ENCODE measurements around the gene CLCN6. TPM values are rescaled to one million over a fixed set of nuclear protein-coding genes. Genes with fewer than 3 reads are reported as not detected.

Gene CLCN6
- total and polyA plus RNA-seq, 2 donors (not counting 1 experiment from before 2014, with no cell fraction given): 15.3 to 19.3 TPM

DNA sequence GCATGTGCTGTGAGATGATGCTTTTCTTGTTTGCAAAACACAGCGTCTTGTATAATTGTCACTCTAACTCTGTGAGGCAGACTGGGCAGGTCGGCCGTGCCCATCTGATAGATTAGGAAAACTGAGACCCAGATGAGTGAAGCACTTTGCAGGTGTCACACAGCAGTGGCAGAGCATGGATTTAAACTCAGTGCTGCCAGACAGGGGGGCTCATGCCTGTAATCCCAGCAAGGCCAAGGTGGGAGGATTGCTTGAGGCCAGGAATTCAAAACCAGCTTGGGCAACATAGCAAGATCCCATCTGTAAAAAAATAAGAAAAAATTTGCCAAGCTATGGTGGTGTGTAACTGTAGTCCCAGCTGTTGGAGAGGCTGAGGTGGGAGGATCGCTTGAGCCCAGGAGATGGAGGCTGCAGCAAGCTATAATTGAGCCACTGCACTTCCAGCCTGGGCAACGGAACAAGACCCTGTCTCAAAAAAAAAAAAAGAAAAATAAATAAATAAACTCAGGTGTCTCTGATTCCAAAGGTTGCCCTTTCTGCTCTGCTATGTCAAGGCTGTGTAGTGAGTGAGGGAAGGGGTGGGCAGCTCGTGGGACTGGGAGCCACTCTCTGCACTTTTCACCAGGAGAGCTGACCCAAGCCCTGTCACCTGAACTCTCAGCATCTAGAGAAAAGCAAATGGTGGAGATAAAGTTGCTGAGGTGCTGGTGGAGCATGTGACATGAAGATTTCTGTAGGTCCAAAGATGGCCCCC is 85.6 kb downstream of the CLCN6 start:
- H3K4me3 ChIP-seq (replicated peaks in 1 of 4; ENCODE audit: control extremely low read depth in 1 of 4, insufficient read depth in 1 of 4, low read depth in 3 of 4, low read length in 4 of 4): no peak overlapping the region
- H3K36me3 ChIP-seq (ENCODE audit: control insufficient read depth, insufficient read depth, low read length): no peaks in the 10 kb centered on the region
- H3K27ac ChIP-seq (ENCODE audit: insufficient read depth, low read length): no peak overlapping the region
- TF ChIP-seq, protein P1, sequence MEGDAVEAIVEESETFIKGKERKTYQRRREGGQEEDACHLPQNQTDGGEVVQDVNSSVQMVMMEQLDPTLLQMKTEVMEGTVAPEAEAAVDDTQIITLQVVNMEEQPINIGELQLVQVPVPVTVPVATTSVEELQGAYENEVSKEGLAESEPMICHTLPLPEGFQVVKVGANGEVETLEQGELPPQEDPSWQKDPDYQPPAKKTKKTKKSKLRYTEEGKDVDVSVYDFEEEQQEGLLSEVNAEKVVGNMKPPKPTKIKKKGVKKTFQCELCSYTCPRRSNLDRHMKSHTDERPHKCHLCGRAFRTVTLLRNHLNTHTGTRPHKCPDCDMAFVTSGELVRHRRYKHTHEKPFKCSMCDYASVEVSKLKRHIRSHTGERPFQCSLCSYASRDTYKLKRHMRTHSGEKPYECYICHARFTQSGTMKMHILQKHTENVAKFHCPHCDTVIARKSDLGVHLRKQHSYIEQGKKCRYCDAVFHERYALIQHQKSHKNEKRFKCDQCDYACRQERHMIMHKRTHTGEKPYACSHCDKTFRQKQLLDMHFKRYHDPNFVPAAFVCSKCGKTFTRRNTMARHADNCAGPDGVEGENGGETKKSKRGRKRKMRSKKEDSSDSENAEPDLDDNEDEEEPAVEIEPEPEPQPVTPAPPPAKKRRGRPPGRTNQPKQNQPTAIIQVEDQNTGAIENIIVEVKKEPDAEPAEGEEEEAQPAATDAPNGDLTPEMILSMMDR (conservative IDR thresholded peaks at IDR 0.05 in 1 of 2, IDR thresholded peaks at IDR 0.05 in 1 of 2; ENCODE audit: low read depth in 1 of 2, low read length in 2 of 2): no peak
- TF ChIP-seq EZH2 (IDR thresholded peaks at IDR 0.05; ENCODE audit: low read length, missing control alignments): no peak
- no peak overlapping the region for H3K9ac ChIP-seq (ENCODE audit: insufficient read depth, low read length)
- H3K4me1 ChIP-seq (ENCODE audit: control insufficient read depth, extremely low read depth, insufficient read depth, low read length): no peaks in the 10 kb centered on the region
- no peaks in the 10 kb centered on the region for H3K9me3 ChIP-seq (ENCODE audit: control insufficient read depth, insufficient read depth, low read depth, low read length)
- peaks cover 5% of the 10 kb centered on the region for H3K27me3 ChIP-seq (ENCODE audit: control insufficient read depth, insufficient read depth, low read length)
- H2AFZ ChIP-seq (ENCODE audit: low read length): no peak overlapping the region
- no peaks in the 10 kb centered on the region for H4K20me1 ChIP-seq (ENCODE audit: control insufficient read depth, extremely low read depth, insufficient read depth, low read length)
- H3K4me2 ChIP-seq (ENCODE audit: extremely low read depth, insufficient read depth, low read length): no peak overlapping the region
- DNase-seq (ENCODE audit: low read depth in 2 of 2): no peak
- H3K79me2 ChIP-seq (ENCODE audit: control insufficient read depth, insufficient read depth, low read length): no peaks in the 10 kb centered on the region

Other genes with a start within 250 kb of the CLCN6 start
- 2.3 and 2.6 TPM in 2 replicates for gene FBXO2, start 151.8 kb upstream of the CLCN6 start, total RNA-seq
- 0.81 and 0.87 TPM in 2 replicates for gene FBXO2, start 151.8 kb upstream of the CLCN6 start, polyA plus RNA-seq
- gene FBXO44, start 151.3 kb upstream of the CLCN6 start, total RNA-seq: 17.8 and 19.5 TPM in 2 replicates
- 7.9 and 8.1 TPM in 2 replicates for gene FBXO44, start 151.3 kb upstream of the CLCN6 start, polyA plus RNA-seq
- gene FBXO6, start 142.0 kb upstream of the CLCN6 start, total RNA-seq: 7.4 and 11.4 TPM in 2 replicates
- gene FBXO6, start 142.0 kb upstream of the CLCN6 start, polyA plus RNA-seq: 7.3 and 8.0 TPM in 2 replicates
- 43.4 and 48.9 TPM in 2 replicates for gene MAD2L2, start 125.0 kb upstream of the CLCN6 start, total RNA-seq
- gene MAD2L2, start 125.0 kb upstream of the CLCN6 start, polyA plus RNA-seq: 35.0 and 59.3 TPM in 2 replicates
- gene DRAXIN, start 114.5 kb upstream of the CLCN6 start, total RNA-seq: 0.50 and 0.51 TPM in 2 replicates
- 0.03 and 0.21 TPM in 2 replicates for gene DRAXIN, start 114.5 kb upstream of the CLCN6 start, polyA plus RNA-seq
- 47.3 and 58.8 TPM in 2 replicates for gene AGTRAP, start 70.1 kb upstream of the CLCN6 start, total RNA-seq
- gene AGTRAP, start 70.1 kb upstream of the CLCN6 start, polyA plus RNA-seq: 21.0 and 25.5 TPM in 2 replicates
- gene C1orf167, start 44.0 kb upstream of the CLCN6 start, total RNA-seq: 0.99 and 1.3 TPM in 2 replicates
- gene C1orf167, start 44.0 kb upstream of the CLCN6 start, polyA plus RNA-seq: 0.28 and 0.39 TPM in 2 replicates
- 56.5 and 87.4 TPM in 2 replicates for gene MTHFR, start 227 bp upstream of the CLCN6 start, total RNA-seq
- gene MTHFR, start 227 bp upstream of the CLCN6 start, polyA plus RNA-seq: 13.3 and 16.3 TPM in 2 replicates
- not detected in 2 replicates for gene NPPA, start 41.6 kb downstream of the CLCN6 start, total RNA-seq
- gene NPPA, start 41.6 kb downstream of the CLCN6 start, polyA plus RNA-seq: not detected in 2 replicates
- not detected in 2 replicates for gene NPPB, start 52.8 kb downstream of the CLCN6 start, total RNA-seq
- gene NPPB, start 52.8 kb downstream of the CLCN6 start, polyA plus RNA-seq: not detected in 2 replicates
- gene KIAA2013, start 120.2 kb downstream of the CLCN6 start, total RNA-seq: 38.8 and 39.3 TPM in 2 replicates
- 31.7 and 35.3 TPM in 2 replicates for gene KIAA2013, start 120.2 kb downstream of the CLCN6 start, polyA plus RNA-seq
- 137 and 210 TPM in 2 replicates for gene PLOD1, start 128.5 kb downstream of the CLCN6 start, total RNA-seq
- 162 and 278 TPM in 2 replicates for gene PLOD1, start 128.5 kb downstream of the CLCN6 start, polyA plus RNA-seq
- 40.8 and 52.5 TPM in 2 replicates for gene MFN2, start 174.3 kb downstream of the CLCN6 start, total RNA-seq
- 50.6 and 68.7 TPM in 2 replicates for gene MFN2, start 174.3 kb downstream of the CLCN6 start, polyA plus RNA-seq
- 27.1 and 28.8 TPM in 2 replicates for gene MIIP, start 213.3 kb downstream of the CLCN6 start, total RNA-seq
- 5.2 and 7.1 TPM in 2 replicates for gene MIIP, start 213.3 kb downstream of the CLCN6 start, polyA plus RNA-seq

Data from fibroblast of lung (primary cell).